Stimulated activated CD8-positive, alpha-beta memory T cell treated with anti-CD3 and anti-CD28 coated beads, Interleukin-12 subunit alpha, Interleukin-12 subunit beta, amount 100 ng/mL, for 24 hours (primary cell): Measurements from ENCODE around the gene SIVA1.

ENCODE experiments used
- DNase-seq: peaks from one replicate; pipeline ENCODE4 v3.0.0-alpha.2; 2020; ENCODE audit errors: extremely low read depth

SIVA1 gene

DNA sequence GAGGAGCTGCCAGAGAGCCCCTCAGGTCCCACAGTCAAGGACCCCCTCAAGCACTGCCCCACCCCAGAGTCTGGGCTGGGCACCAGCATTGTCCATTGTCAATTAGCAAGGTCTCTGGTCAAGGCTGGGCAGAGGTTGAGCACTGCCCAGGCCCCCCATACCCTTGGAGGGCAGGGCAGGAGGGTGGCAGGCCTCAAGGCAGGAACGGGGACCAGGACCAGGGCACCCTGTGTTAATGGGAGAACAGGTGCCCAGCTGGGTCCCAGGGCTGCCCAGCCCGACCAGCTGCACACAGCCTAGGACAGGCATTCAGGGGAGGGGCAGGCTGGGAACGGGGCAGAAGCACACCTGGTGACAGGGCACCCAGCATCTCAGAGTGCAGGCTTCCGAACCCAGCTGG is 18.4 kb downstream of the SIVA1 start:
- no peak for DNase-seq

DNA sequence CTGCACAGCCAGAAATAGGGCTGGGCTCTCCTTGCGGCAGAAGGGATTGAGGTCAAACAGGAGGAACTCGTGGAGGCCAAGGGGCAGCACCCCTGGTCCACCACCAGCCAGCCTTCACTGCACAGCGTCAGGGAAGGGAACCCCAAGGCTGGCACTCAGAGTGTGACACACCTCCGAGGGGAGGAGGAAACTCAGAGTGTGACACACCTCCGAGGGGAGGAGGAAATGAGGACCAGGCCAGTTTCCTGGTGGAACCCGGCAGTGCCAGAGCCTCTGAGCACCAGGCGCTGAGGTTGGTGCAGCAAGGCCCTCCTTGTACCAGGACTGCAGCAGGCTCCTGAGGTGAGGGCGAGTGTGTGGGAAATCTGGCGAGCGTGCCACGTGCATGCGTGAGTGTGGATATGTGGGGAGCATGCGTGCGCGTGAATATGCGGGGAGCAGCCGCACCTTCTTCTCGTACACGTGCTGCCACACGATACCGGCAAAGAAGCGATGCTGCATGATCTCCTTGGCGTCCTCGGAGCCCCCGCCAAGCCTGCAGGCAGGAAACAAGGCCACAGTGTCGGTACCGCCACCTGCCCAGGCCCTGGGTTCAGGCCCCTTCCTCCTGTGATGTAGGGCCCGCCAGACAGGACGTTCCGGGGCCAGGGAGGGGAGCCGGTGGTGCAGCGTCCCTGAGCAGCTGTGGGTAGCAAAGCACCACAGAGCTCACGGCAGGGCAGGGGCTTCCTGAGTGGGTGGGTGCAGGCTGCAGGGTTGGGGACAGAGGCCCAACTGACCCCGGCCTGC is 19.2 kb downstream of the SIVA1 start:
- no peak for DNase-seq

DNA sequence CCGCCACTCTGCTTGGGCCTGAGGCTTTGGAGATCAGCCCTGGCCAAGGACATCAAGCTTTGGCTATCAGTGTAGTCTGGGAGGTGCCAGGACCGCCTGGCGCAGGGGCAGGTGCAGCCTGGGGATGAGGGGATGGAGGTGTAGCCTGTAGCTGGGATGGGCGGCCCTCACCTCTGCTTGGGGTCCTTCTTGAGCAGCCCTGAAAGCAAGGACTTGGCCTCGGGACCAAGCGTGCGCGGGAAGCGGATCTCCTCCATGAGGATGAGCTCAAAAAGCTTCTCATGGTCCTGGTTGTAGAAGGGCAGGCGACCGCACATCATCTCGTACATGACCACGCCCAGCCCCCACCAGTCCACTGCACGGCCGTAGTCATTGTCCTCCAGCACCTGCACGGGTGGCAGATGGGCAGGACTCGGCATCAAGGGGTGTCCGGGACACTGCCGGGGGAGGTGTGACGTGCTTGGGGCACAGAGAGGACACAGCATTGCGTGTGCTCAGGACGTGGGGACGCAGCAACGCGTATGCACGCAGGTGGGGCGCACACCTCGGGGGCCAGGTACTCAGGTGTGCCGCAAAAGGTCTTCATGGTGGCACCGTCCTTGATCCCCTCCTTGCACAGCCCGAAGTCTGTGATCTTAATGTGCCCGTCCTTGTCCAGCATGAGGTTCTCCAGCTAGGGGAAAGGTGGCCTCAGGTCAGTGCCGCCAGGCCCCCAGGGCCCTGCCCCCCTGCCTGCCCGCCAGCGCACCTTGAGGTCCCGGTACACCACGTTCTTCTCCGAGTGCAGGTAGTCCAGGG is 20.0 kb downstream of the SIVA1 start:
- DNase-seq, result no peak

DNA sequence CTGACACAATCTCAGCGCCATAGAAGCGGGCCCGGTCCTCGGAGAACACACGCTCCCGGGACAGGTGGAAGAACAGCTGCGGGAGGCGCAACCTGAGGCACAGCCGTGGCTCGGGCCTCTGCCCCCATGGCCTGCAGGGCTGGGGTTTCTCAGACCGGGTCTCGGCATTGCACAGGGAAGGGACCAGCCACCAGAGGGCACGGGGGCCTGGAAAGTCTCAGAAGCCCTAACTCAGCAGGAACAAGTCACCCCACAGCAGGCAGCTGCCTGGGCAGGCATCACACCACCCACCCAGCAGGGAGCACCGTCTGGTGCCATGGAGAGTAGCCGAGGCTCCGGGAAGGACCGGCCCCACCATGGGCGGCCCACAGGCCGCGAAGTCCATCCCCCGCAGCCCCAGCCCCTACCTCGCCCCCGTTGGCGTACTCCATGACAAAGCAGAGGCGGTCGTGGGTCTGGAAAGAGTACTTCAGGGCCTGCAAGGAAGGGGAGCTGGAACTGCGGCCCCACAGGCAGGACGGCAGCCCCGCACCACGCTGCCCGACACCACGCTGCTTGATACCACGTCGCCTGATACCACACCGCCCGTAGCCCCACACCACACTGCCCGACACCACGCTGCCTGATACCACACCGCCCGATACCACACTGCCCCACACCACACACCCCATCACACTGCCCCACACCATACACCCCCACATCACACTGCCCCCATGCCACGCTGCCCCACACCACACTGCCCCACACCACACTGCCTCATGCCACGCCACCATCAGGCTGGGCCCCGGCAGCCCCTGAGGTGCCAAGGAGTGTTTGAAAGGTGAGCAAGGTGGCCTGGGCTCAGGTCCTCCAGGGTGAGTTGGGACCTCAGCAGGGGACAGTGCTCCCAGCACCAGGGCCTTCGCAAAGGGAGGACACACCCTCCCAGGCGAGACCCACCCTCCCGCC is 20.8 kb downstream of the SIVA1 start:
- no peak for DNase-seq

DNA sequence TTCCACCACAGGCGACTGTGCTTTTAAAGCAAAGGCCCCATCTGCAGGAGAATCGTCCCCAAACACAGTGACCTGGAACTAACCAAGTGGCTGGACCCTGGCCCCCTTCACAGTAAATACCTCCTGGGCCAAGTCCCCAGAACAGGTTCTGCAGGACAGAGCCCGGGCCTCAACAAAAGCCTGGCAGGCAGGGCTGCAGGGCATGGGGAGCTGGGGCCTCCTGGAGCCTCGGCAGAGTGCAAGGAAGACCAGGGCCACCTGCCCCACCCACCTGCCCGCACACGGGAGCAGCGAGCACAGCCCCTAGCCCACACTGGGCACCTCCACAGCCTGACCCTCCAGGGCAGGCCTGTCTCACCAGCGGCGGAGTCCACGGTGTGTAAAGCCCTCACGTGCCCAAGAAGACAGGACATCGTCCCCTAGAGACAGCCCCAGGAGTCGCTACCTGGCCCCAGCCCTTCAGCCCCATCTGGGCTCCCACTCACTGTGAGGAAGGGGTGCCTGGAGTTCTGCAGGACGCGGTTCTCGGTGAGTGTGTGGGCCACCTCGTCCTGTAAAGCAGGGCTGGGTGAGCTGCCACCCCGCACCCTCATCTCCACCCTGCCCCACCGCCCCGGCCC is 21.6 kb downstream of the SIVA1 start:
- no peak for DNase-seq

DNA sequence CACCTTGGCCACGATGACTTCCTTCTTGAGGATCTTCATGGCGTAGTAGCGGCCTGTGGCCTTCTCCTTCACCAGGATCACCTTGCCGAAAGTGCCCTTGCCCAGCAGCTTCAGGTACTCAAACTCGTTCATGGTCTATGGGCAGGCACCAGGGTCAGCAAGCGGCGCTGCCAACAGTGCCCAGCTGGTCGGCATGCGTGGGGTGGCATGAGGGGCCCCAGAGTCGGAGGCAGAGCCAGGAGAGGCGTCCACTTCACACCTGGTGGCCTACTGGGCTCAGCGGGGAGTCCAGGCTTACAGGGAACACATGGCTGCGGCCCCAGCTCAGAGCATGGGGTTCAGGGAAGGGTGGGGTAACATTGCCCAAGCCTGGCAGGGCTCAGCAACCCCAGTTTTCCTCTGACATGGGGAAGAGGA is 22.1 kb downstream of the SIVA1 start:
- no peak for DNase-seq

DNA sequence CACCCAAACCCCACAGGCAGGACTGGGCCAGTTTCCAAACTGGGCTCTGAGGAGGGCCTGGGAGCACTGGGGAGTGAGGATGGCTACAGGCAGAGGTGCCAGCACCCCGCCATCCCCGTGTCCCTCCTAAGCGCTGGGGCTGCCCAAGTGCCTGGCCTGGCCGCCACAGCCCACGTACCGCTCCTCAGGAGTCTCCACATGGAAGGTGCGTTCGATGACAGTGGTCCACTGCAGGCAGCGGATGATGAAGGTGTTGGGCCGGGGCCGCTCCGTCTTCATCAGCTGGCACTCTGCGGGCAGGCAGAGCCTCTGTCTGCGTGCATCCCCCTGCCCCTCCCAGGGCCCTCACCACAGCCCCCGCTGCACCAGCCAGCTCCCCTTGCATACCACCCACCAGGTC is 23.5 kb downstream of the SIVA1 start:
- no peak for DNase-seq

DNA sequence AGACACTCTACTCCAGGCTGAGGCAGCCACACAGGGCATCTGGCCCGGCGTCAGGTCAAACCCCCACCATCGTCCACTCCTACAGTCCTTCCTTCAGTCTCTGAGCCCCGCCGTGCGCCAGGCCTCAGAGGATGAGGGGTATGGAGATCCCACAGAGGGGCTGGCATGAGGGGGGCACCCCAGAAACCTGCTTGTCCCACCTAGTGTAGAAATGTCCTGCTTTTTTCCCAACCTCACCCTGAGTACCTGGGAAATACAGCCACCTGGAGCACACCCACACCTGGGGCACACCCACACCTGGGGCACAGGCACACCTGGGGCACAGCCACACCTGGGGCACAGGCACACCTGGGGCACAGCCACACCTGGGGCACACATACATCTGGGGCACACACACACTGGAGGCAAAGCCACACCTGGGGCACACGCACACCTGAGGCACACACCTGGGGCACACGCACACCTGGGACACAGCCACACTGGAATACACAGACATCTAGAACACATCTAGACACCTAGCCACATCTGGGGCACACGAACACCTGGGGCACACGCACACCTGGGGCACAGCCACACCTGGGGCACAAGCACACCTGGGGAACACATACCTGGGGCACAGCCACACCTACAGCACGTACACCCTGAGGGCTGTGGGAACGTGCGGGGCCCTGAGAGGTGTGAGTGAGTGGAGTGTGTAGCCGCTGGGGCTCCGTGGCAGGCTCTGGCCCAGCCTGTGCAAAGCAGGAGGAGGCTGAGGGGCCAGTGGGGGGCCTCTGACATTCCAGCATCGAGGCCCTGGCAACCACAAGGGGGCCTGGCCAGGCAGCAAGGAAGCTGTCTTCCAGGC is 24.2 kb downstream of the SIVA1 start:
- DNase-seq, result no peak

DNA sequence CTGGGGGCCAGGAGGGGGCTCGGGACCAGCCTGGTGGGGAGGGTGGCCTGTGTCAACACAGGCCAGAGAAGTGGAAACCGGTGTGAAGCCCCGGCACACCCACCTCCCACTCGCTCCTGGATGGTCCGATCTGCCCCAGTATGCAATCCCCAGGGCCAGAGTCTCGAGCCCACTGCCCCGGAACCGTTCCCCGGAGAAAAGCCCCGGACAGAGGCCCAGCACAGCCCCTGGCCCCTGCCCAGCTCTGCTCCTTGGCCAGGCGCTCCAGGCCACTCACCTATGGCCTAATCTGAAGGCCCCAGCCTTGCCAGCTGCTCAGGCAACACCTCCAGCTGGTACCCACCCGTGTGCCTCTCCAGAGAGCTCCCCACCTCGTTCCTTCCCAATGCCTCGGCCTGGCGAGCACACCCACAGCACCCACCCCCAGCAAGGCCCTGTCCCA is 24.9 kb downstream of the SIVA1 start:
- DNase-seq, result no peak

DNA sequence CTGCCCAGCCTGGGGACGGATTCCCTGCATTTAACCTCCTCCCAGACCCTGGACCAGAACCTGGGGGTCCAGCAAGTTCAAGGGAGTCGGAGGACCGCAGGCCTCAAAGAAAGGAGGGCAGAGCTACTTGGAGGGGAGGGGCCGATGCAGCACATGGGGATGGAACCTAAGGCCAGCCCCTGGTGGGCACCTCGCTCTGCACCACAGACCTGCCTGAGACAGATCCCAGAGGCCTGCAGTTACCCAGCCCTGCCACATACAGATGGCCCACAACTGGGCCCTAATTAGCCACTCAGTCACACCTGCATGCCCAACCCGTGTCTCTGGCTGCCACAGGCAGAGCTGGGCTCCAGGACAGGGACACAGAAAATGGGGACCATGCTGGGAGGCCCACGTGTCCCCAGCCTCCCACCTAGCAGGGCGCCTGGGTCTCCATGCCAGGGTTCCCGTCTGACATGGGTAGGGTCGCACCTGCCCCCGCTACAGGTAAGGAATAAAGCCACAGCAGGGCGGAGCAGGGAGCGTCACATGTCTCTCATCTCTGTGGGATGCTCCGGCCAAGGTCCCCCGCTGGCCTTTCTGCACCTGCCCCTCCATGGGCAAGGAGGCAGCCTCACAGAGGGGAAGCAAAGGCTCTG is 25.9 kb downstream of the SIVA1 start:
- DNase-seq, result no peak

DNA sequence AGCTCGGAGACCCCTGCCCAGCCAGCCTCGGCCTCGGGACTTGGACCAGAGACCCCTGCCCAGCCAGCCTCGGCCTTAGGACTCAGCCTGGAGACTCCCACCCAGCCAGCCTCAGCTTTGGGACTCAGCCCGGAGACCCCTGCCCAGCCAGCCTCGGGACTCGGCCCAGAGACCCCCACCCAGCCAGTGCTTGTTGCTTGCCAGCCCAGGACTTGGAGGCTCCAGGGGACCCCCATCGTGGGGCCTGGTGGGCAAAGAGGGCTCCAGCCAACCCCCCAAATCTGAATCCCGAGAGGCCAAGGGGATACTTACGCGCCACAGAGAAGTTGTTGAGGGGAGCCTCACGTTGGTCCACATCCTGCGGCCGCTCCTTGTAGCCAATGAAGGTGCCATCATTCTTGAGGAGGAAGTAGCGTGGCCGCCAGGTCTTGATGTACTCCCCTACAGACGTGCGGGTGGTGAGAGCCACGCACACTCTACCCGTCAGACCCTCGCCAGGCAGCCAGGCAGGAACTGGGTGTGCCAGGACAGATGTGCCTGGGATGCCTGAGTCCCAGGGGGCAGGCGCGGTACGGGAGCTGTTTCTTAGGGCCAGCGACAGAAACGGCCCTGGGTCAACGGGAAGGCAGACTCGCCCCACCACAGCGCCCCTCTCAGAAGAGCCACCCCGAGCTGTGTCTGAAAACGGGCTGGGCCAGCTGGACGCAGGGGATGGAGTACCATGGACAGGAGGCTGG is 27.0 kb downstream of the SIVA1 start:
- DNase-seq, result no peak

DNA sequence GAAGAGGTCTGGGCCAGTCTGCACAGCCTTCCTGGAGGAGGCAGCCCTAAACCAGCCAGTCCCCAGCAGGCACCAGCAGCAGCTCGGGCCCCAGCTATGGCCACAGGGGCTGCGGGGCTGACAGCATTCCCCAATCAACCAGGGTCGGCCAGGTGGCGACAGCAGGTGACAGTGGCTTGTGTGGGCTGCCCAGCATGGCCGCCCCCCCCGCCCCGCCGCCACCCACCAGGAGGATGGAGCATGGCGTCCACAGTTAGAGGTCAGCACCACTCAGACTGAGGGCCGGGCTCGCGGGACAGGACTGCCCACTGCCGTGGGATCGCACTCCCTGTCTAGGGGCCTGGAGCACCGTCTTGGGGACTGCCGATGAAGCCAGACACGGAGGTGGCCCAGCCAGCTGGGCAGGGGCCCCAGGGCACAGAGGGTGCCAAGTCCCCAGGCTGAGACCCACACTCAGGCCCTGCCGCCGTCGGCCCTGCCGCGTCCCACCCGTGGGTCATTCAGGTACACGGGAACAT is 27.6 kb downstream of the SIVA1 start:
- no peak for DNase-seq

DNA sequence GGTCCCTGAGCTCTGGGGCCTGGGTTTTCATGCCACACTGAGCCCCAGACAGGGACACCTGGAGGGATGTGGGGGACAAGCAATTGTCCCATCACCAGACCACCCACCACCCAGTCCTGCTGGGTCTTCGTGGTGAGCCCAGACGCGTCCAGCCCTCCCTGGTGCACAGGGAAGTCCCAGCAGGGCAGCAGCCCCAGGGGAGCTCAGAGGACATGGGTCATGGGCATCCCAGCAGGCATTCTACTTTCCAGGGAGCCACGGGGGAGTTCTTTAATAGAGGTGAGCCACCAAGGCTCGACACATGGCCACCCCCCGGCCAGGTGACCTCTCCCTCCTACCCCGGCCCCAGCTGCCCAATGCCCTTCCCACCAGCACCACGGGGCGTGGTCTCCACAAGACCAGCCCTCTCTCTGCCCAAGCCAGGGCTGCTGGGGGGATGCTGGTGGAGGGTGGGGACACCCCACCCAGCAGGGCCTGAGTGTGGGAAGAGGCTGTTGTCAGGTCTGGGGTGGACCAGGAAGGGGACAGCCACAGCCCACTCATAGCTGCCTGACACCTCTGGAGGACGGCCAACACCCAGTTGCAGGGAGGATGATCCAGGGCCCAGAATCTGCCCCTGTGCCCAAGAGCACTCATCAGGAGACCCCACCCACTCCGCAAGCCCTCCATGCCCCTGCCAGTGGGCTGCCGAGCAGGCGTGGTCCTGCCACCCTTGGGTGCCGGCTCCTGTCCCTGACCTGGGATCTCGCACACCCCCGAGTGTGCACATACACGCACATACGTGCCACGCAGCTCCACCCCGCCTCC is 28.5 kb downstream of the SIVA1 start:
- no peak for DNase-seq

DNA sequence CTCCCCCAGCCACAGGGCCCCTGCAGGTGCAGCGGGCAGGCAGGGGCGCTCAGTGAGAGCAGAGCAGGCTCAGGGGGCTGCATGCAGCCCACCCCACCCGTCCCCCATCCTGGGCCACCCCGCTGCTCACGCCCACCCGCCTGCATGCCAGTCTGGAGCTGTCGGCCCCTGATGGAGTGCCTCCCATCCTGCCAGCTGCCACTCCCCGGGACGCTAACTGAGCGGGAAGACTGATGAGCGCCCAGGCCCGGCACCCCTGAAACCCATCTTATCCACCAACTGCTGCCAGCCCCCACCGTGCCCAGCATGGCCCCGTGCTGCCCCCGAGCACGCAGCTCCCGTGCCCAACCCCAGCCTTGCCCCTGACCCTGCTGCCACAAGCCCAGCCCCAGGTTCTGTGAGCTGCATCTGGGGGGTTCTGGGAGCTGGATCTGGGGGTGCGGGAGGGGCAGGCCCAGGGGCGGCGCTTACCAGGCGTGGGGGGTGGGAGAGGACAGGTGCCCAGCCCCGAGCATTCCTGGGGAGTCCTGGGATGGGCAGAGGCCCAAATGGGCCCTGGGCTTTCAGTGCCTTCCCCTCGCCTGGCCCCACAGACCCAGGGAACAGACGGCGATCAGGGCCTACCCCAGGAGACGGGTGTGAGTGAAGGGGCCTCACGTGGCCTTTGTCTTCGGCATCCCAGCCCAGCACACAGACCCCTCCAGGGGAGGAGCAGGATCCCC is 29.3 kb downstream of the SIVA1 start:
- no peak for DNase-seq

DNA sequence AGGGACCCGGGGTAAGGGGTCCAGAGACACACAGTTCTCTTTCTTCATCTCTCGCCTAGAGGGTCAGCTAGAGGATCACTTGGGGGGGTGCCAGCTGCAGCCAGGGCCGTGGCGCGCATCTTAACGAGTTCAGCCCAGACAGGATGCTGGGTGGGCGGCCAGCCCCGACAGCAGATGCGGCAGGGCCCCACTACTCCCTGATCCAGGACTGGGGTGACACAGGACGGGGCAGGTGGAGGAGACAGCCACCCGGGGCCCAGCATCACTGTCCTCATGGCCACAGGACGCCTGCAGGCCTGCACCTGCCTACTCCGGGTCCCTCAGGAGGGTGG is 29.8 kb downstream of the SIVA1 start:
- DNase-seq, result no peak

DNA sequence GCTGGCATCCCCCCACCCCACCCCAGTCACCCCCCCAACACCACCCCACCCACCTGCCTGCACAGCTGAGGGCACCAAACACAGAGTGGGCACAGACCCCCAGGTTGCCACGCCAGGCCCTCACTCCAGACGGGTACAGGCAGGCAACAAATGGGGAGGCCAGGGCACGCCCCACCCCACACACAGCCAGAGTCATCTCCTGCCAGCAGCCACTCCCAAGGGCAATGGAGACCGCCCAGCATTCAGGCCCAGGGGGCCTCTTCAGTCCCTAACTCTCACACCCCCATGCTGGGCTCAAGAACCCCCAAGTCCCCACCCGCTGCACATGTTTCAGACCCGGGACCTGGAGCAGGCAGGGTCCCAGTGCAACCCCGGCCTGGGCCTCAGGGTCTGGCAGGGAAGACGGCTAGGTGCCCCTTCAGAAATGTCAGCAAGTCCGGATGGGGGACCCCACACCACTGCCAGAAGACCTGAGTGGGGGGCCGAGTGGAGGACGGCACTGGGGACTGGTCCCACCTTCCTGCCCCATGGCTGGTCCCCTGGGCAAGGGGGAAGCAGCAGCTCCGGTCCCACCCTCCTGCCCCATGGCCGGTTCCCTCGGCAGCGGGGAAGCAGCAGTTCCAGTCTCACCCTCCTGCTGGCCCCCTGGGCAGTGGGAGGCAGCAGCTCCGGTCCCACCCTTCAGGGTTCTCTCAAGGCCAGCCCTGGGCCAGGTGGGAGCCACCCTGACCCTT is 30.7 kb downstream of the SIVA1 start:
- no peak for DNase-seq

DNA sequence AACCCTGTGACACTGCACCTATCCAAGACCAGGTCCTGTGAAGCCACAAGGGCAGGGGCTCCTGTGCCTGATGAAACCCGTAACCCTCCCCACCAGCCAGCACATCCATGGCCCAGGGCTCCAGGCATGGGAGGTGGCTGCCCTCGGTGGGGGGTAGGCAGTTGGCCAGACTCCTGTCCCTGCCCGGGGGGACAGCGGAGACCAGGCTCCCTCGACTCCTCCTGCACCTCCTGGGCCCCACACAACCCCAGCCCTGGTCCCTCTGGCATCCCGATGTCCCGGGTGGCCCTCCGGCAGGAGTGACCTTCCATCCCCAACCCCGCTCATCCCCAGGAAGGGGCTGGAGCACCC is 31.2 kb downstream of the SIVA1 start:
- DNase-seq, result no peak
